Tibial nerve (tissue), 4 donors: ENCODE results near the gene SIM1. TPM values are rescaled to one million over a fixed set of nuclear protein-coding genes. Genes with fewer than 3 reads are reported as not detected.

Experiments
- DNase-seq, 2 donors: peaks; one replicate each; pipeline ENCODE4 v3.0.0-alpha.2; 2019; ENCODE audit warnings: low spot score in 2 of 2
- H3K27ac ChIP-seq, 4 donors: fragments of 200-600 bp; sonication (generic) in 3 of 4; one replicate each; pipeline ENCODE4 v1.5.1; 2017 to 2019; ENCODE audit warnings: mild to moderate bottlenecking in 1 of 4
- H3K27me3 ChIP-seq, 2 donors: fragments of 200-600 bp; sonication (generic) in 1 of 2; one replicate each; pipeline versions ENCODE4 v1.5.1 to v1.6.0; 2017 to 2019
- H3K36me3 ChIP-seq, 3 donors: fragments of 200-600 bp; sonication (generic); one replicate each; pipeline ENCODE4 v1.5.1; 2018 to 2019
- H3K4me1 ChIP-seq, 4 donors: fragments of 200-600 bp; sonication (generic) in 3 of 4; one replicate each; pipeline ENCODE4 v1.5.1; 2017 to 2019
- H3K4me3 ChIP-seq, 4 donors: fragments of 200-600 bp; sonication (generic) in 3 of 4; one replicate each; pipeline ENCODE4 v1.5.1; 2017 to 2019; ENCODE audit warnings: mild to moderate bottlenecking in 1 of 4, moderate library complexity in 1 of 4
- H3K9me3 ChIP-seq, 4 donors: fragments of 200-600 bp; sonication (generic) in 3 of 4; one replicate each; pipeline ENCODE4 v1.5.1; 2017 to 2019
- CTCF ChIP-seq, 5 experiments: fragments of 200-600 bp in 3 of 5; fragments of 450-650 bp in 2 of 5; sonication (generic) in 3 of 5; IDR thresholded peaks; one replicate each; pipeline ENCODE4 v1.5.1; 2016 to 2019; ENCODE audit warnings: antibody characterized with exemption in 5 of 5, mild to moderate bottlenecking in 3 of 5, moderate library complexity in 2 of 5
- EP300 ChIP-seq, 2 donors: sonication (generic); formaldehyde crosslinking; IDR thresholded peaks; one replicate each; pipeline ENCODE4 v1.6.1; 2017; ENCODE audit warnings: antibody characterized with exemption in 2 of 2, mild to moderate bottlenecking in 1 of 2
- POLR2A ChIP-seq, 2 donors: fragments of 450-650 bp; IDR thresholded peaks; one replicate each; pipeline ENCODE4 v1.6.1; 2017; ENCODE audit warnings: antibody characterized with exemption in 2 of 2, mild to moderate bottlenecking in 2 of 2, moderate library complexity in 2 of 2
- WGBS, 2 donors: methylation state at CpG; one replicate each; pipeline ENCODE4 v1.1.5; 2018; 5-methylcytosine and 5-hydroxymethylcytosine counted together
- total RNA-seq, 4 donors: library from RNA; depleted of rRNA; stranded (reverse); fragments of >200 nt; gene quantifications; one replicate each; pipeline ENCODE4 v1.1.0, GENCODE V29; 2016

Gene SIM1
- total RNA-seq, 4 donors from 2014 or later: not detected

- Histone ChIP-seq H3K4me1 (peaks cover 0 to 26% (median 10%) of the 10 kb centered on the region in 4 donors), H3K27ac (no peak overlapping the region), H3K9me3 (no peaks in the 10 kb centered on the region), H3K36me3 (no peaks in the 10 kb centered on the region), H3K4me3 (peak overlapping the region in 1 of 4 donors; percentile 16), H3K27me3 (peaks cover 0 to 97% of the 10 kb centered on the region in 2 donors)
- 5 to 14% methylated on average over 29 to 38 of the region's 38 CpGs for WGBS, 2 donors
- no peak for DNase-seq
- TF ChIP-seq CTCF (IDR thresholded peaks at IDR 0.05) (no peak), EP300 (IDR thresholded peaks at IDR 0.05) (no peak), POLR2A (IDR thresholded peaks at IDR 0.05) (no peak)
These were observed 17.4 kb downstream of the SIM1 start for GRCh38 chr6:100447081-100447899.

- H3K4me3 ChIP-seq: peak overlapping the region in 1 of 4 donors; percentile 16
- peaks cover 0 to 26% (median 10%) of the 10 kb centered on the region in 4 donors for H3K4me1 ChIP-seq
- no peaks in the 10 kb centered on the region for H3K9me3 ChIP-seq
- no peaks in the 10 kb centered on the region for H3K36me3 ChIP-seq
- no peak for DNase-seq
- peaks cover 0 to 97% of the 10 kb centered on the region in 2 donors for H3K27me3 ChIP-seq
- no peak overlapping the region for H3K27ac ChIP-seq
- WGBS, 2 donors: 7 to 10% methylated on average over 23 of the region's 23 CpGs
- TF ChIP-seq CTCF (IDR thresholded peaks at IDR 0.05) (no peak), EP300 (IDR thresholded peaks at IDR 0.05) (no peak), POLR2A (IDR thresholded peaks at IDR 0.05) (no peak)
These were observed 18.3 kb downstream of the SIM1 start for GRCh38 chr6:100446115-100447080.

- Histone ChIP-seq H3K4me1 (peaks cover 0 to 26% (median 10%) of the 10 kb centered on the region in 4 donors), H3K36me3 (no peaks in the 10 kb centered on the region), H3K9me3 (no peaks in the 10 kb centered on the region), H3K27ac (no peak overlapping the region), H3K27me3 (peaks cover 0 to 96% of the 10 kb centered on the region in 2 donors), H3K4me3 (no peak overlapping the region)
- WGBS, 2 donors: 35 to 47% methylated on average over 3 of the region's 3 CpGs
- no peak for DNase-seq
- TF ChIP-seq EP300 (IDR thresholded peaks at IDR 0.05) (no peak), CTCF (IDR thresholded peaks at IDR 0.05) (no peak), POLR2A (IDR thresholded peaks at IDR 0.05) (no peak)
These were observed 19.2 kb downstream of the SIM1 start for GRCh38 chr6:100445512-100445911.

- no peak for TF ChIP-seq POLR2A (IDR thresholded peaks at IDR 0.05)
- TF ChIP-seq EP300 (IDR thresholded peaks at IDR 0.05): no peak
- TF ChIP-seq CTCF (IDR thresholded peaks at IDR 0.05): no peak
- no peaks in the 10 kb centered on the region for H3K36me3 ChIP-seq
- H3K27ac ChIP-seq: no peak overlapping the region
- DNase-seq: no peak
- H3K27me3 ChIP-seq: peaks cover 0 to 74% of the 10 kb centered on the region in 2 donors
- WGBS, 2 donors: 67 to 69% methylated on average over 1 of the region's 1 CpG
- no peaks in the 10 kb centered on the region for H3K9me3 ChIP-seq
- no peak overlapping the region for H3K4me3 ChIP-seq
- H3K4me1 ChIP-seq: peaks cover 0 to under 1% (median 0%) of the 10 kb centered on the region in 4 donors
These were observed 23.8 kb downstream of the SIM1 start for GRCh38 chr6:100440935-100441334.
